Measurements from ENCODE around the gene MMS19.
"Not testable (repeated sequence)": the region's sequence is repeated elsewhere in the genome, so short reads cannot be mapped to it uniquely, and the experiment has no call there.

Gene MMS19

DNA sequence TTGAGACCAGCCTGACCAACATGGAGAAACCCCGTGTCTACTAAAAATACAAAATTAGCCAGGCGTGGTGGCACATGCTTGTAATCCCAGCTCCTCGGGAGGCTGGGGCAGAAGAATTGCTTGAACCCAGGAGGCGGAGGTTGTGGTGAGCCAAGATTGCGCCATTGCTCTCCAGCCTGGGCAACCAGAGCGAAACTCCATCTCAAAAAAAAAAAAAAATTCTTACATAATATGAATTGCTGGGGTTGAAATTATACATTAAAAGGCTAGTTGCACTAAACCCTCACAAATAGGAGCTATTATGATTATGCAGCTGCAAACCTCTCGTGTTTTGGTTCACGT, 74.5 kb downstream of the MMS19 start:
- DNase-seq (ENCODE audit: low read depth), result not testable (repeated sequence)

DNA sequence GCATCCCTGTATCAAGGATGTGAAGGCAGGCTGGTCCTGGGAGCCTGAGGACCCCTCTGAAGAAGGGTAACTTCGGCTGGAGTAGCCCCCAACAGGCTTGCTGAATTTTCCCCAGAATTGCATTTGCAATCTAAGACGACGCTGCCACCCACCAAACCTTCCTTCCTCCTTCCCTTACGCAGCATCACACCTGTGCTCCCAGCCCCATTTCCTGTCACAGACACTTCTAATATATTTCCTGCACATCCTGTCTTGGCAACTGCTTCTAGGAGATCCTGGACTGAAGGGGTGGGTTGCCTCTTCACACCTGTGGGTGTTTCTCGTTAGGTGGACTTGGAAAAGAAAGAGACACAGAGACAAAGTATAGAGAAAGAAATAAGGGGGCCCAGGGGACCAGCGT, 81.7 kb downstream of the MMS19 start:
- no peak for DNase-seq (ENCODE audit: low read depth)

DNA sequence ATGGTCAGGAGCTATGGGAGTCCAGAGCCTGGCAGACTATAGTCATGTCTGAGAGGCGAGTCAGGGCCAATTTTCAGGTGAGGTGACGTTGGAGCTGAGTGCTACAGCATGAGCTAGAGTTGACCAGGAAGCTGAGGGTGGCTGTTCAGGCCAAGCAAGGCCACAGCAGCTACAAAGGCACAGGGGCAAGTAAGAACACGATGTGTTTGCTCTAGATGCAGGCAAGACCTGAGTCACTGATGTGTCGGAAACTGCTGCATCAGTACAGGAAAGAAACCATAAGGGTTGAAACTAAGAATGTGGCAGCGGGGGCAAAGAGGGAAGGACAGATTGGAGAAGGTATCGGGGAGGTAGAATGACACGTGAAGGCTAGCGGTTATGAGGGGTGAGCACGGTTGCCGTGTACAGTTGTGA, 85.3 kb downstream of the MMS19 start:
- DNase-seq (ENCODE audit: low read depth), result no peak

DNA sequence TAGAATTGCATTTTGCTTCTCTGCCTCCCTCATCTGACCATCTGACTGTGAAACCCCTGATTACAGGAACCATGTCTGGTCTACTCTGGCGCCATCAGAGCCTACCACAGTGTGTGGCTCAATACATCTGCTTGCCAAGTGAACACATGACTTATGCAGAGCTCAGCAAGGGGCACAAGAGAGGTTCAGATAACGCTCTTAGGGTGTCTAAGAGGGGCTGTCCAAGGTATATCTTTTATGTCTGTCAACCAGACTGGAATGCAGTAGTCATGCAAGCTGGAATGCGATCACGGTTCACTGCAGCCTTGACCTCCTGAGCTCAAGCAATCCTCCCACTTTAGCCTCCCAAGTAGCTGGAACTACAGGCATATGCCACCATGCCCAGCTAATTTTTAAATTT, 86.8 kb downstream of the MMS19 start:
- DNase-seq (ENCODE audit: low read depth), result no peak

DNA sequence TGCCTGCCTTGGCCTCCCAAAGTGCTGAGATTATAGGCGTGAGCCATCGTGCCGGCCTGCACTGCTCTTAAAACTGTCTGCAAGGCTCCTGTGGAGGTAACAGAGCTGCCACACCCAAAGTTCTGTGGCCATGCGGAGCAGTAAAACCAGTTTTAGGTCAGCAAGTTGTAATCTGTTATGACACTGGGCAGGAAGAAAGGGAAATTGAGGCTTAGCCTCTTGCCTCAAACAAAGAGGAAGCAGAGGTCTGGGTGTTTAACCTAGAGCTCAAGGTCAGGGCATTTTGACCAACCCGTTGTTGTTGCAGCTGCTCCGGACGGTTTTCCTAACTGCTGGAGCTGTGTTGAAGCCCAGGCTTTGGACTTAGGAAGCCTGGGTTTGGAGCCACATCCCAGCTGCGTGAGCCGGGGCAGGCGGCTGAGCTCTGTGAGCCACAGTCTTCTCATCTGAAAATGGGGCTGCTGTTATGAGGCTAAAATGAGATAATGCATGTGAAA, 89.7 kb downstream of the MMS19 start:
- DNase-seq (ENCODE audit: low read depth), result no peak

All from stimulated activated CD8-positive, alpha-beta memory T cell treated with anti-CD3 and anti-CD28 coated beads, Interleukin-12 subunit alpha, Interleukin-12 subunit beta, amount 100 ng/mL, for 1 hour (primary cell).